GM18526 (cell line): ENCODE data around the gene GDPGP1.

ENCODE experiments used
- POLR2A ChIP-seq: IDR thresholded peaks from 3 replicates; pipeline ENCODE4 v1.6.1; 2011; ENCODE audit not compliant: insufficient read length; ENCODE audit errors: extremely low read depth

The GDPGP1 gene

DNA sequence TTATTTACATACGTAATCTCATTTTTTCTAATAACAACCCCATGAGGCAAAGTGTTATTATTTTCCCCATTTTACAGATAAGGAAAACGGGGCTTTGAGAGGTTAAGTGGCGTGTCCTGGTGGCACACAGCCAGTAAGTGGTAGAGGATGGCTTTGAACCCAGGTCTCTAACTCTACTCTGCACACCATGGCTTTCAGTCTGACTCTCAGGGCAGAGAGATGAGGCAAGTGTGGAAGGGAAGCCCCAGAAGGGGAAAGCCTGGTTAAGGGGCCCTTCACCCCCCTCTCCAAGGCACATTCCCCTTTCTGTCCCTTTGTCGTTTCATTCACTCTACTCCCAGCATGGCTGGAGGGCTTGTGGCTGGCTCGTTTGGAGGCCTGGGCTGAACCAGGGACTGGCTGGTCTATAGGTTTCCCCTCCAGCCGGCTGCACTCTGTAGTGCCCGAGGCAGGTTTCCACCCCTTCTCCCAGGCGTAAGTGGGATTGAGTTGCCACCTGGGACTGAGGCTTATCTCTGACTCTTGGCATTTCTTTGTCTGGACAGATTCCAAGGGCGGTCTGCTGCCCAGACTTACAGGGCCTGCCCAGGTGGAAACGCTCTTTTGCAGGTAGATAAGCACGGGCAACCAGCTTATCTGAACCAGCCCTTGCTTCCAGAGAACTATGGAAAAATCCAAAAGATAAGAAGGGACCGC, 20.7 kb upstream of the GDPGP1 start:
- TF ChIP-seq POLR2A: no peak

DNA sequence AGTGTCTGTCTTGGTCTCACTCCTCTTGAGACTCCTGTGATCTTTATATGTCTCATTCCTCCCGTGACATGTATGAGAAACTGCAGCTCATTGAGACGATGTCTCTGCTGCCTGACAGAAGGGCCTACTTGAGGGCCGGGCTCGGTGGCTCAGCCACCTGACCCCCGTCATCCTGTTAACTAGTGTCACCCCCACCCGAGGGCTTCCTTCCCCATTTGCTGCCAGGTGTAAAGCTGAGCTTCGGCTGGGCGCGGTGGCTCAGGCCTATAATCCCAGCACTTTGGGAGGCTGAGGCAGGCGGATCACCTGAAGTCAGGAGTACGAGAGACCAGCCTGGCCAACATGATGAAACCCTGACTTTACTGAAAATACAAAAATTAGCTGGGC, 20.2 kb upstream of the GDPGP1 start:
- no peak for TF ChIP-seq POLR2A

DNA sequence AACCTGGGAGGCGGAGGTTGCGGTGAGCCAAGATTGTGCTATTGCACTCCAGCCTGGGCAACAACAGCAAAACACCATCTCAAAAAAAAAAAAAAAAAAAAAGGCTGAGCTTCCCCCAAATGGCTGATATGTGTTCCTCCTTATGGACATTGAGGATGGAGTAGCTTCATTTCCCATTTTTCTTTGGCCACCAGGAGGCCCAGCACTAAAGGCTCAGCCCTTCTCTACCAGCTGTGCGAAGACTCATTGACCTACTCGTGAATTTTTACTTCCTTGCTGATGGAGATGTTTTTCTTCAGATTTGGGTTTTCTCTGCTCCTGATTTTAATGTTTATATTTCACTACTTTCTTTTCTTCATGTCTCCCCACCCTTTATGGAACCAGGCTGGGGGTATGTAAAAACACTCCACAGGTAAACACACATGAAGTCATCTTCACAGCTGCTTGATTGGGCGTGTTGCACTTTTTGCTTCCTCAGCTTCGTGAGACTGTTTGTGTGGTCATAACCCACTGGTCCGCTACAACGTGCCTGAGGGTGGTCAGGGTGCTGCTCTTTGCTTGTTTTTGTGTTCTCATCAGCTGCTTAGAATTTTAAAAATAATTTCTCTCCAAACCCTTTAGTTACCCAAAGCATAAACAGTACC, 19.3 kb upstream of the GDPGP1 start:
- TF ChIP-seq POLR2A: no peak

DNA sequence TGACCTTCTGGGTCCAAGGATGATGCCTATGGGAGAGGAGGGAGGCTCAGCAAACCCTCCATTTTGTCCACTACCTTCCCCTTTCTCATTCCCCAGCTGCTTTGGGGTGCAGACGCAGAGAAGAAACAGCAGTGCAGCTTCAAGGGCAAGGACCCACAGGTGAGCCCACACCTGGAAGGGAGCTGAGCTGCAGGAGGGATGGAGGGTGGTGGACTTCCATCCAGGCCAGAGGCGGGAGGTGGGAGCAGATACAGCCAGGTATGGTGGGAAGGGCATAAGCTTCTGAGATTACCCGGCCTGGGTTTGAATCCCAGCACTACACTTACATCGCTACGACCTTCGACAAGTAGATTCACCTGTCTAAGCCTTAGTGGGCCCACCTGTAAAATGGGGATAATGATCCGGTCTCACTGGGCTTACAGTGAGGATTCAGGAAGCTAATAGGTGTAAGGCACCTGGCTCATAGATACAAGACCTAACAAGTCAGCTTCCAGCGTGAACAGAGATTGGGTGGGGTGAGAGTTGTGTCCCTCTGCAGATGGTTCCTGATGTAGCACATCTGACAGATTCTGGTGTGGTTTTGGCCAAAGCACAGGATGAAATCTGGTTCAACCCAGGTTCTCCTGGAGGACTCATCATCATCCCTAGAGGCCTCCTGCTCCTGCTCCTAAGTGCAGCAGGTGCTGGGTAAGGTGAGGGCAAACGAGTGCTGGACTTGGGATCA, 16.2 kb upstream of the GDPGP1 start:
- TF ChIP-seq POLR2A: no peak

GRCh38 chr15:90219421-90220141, 14.4 kb upstream of the GDPGP1 start:
- no peak for TF ChIP-seq POLR2A

- TF ChIP-seq POLR2A: no peak
These were observed 12.6 kb upstream of the GDPGP1 start for GRCh38 chr15:90221246-90221900.

GRCh38 chr15:90222547-90222946, 11.5 kb upstream of the GDPGP1 start:
- no peak for TF ChIP-seq POLR2A

DNA sequence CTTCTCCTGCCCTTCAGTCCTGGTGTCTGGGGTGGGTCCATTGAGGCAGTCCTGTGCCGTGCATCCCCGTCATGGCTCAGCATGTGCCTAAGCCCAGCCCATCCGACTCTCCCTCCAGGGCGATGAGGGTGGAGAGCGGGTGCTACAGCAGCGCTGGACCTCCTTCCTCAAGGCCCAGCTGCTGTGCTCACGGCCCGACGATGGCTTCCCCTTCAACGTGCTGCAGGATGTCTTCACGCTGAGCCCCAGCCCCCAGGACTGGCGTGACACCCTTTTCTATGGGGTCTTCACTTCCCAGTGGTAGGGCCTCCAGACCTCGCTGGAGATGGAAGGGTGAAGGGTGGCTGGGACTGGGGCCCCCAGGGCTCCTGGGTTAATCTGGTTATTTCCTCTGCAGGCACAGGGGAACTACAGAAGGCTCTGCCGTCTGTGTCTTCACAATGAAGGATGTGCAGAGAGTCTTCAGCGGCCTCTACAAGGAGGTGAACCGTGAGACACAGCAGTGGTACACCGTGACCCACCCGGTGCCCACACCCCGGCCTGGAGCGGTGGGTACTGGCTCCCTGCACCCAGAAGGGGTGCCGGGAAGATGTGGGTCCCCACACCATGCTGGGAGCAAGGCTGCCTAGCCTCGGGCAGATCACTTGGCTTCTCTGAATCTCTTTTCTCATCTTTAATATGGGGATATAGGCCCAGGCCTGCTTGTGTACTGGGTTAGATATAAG, 10.4 kb upstream of the GDPGP1 start:
- TF ChIP-seq POLR2A: no peak

DNA sequence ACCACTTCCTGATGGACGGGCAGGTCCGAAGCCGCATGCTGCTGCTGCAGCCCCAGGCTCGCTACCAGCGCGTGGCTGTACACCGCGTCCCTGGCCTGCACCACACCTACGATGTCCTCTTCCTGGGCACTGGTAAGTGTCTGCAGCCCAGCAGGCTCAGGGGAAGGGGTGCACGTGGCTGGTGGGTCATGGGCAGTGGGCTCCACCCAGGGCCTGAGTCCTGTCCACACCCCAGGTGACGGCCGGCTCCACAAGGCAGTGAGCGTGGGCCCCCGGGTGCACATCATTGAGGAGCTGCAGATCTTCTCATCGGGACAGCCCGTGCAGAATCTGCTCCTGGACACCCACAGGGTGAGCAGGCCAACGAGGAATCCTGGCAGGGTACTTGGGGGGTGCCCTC, 9.0 kb upstream of the GDPGP1 start:
- no peak for TF ChIP-seq POLR2A

DNA sequence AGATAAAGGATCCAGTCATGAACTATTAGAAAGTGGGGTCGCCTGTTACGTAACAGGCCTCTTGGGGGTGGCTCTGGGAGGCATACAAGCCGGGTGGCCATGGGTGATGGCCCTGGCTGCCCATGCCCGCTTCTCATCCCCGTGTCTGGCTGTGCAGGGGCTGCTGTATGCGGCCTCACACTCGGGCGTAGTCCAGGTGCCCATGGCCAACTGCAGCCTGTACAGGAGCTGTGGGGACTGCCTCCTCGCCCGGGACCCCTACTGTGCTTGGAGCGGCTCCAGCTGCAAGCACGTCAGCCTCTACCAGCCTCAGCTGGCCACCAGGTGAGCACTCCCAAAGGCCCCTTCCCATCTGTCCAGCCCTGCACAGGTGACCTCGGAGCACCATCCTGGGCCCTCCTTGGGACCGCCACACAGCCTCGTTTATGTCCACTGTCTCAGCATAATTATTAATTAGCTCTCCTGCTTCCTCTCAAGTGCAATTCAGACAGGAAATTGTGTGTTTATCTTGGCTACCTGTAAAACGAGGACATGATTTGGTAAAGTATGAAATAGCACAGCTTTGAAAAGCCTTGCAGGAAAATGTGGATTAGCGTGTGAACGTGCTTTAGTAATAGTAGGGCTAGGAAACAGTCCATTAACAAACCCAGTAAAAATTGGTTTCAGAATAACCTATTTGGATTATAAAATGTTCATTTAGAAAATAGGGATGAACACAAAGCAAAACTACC, 8.3 kb upstream of the GDPGP1 start:
- no peak for TF ChIP-seq POLR2A

DNA sequence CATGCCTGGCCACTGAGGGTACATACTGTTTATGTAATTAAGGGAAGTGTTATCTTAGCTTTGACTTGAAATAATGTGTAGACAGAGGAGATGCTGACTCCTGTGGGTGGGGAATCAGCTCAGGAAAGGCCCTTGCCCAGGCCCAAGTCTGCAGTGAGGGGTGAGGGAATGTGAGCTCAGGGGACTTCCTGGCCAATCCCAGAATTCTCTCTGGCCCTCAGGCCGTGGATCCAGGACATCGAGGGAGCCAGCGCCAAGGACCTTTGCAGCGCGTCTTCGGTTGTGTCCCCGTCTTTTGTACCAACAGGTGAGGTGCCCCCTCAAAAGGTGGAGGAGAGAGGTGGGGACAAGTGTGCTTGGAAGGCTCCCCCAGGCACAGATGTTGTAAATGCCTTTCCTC, 6.7 kb upstream of the GDPGP1 start:
- no peak for TF ChIP-seq POLR2A

- no peak for TF ChIP-seq POLR2A
These were observed 5.9 kb upstream of the GDPGP1 start for GRCh38 chr15:90227816-90228772.

- no peak for TF ChIP-seq POLR2A
These were observed 5.0 kb upstream of the GDPGP1 start for GRCh38 chr15:90228960-90229359.

- no peak for TF ChIP-seq POLR2A
These were observed 3.9 kb upstream of the GDPGP1 start for GRCh38 chr15:90230071-90230494.
